Measurements from ENCODE around the gene LONP2. TPM values are rescaled to one million over a fixed set of nuclear protein-coding genes. Genes with fewer than 3 reads are reported as not detected.

LONP2 gene
- total RNA-seq, result 29.7 and 44.2 TPM in 2 replicates

GRCh38 chr16:48244080-48244862 is at the start of gene LONP2:
LONP2 (plus strand) TSS chr16:48244300; CDS start chr16:48244389, 89 bp downstream.

GRCh38 chr16:48247311-48247710 is 3.2 kb downstream of the LONP2 start, which contains the start of gene ABCC11:
ABCC11 (minus strand) TSS chr16:48247539; CDS start chr16:48231921, 15,618 bp downstream.

GRCh38 chr16:48385253-48386150 is 141.4 kb downstream of the LONP2 start, which contains the start of gene SIAH1:
SIAH1 (minus strand) TSS chr16:48385413; CDS start chr16:48362428, 22,985 bp downstream.

Other genes starting within 250 kb of the LONP2 start
- gene ABCC12, start 88.3 kb upstream of the LONP2 start, total RNA-seq, result not detected in 2 replicates
- gene ABCC11, start 3.2 kb downstream of the LONP2 start, total RNA-seq, result under 0.01 and 0.09 TPM in 2 replicates
- gene SIAH1, start 141.1 kb downstream of the LONP2 start, total RNA-seq, result 23.3 and 25.3 TPM in 2 replicates

Data from endothelial cell of coronary artery (primary cell).